ENCODE measurements around the gene TACR1.

The TACR1 gene

DNA sequence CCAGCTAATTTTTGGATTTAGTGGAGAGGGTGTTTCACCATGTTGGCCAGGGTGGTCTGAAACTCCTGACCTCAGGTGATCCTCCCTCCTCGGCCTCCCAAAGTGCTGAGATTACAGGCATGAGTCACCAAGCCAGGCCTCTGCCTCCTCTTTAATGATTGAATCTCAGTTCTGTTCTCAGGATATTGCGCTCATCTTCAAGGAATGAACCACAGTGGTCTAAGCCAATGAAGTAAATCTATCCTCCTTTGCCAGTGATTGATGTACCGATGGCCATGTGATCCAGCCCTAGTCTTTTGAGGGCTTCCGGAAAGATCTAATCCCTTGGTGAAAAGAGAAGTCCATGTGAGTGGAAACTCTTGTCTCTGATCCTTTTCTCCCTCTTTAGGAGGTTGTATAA is 192.3 kb downstream of the TACR1 start:
- DNase-seq = no peak

GRCh38 chr2:75006041-75006440 is 193.3 kb downstream of the TACR1 start:
- no peak for DNase-seq

GRCh38 chr2:75003773-75004172 is 195.5 kb downstream of the TACR1 start:
- DNase-seq = no peak

- DNase-seq = no peak
Observed at GRCh38 chr2:75003276-75003675, 196.0 kb downstream of the TACR1 start.

DNA sequence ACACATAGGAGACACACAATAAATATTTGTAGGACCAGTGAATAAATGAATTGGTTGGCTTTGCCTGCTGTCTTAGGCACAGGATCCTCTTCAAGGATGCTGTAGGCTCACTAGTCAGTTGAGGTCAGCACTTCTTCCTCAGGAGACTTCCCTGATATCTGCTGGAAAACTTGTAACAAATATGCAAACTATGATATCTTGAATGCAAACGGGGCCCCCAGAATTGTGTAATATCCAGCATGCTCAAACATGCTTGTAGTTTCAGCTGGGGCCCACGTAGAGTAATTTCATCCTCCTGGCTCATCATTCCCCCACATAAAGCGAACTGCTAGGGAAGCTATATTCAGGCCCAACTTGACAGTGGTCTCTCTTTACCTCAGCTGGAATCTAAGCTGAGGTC is 197.3 kb downstream of the TACR1 start:
- DNase-seq = no peak

GRCh38 chr2:74999468-74999867 is 199.9 kb downstream of the TACR1 start:
- no peak for DNase-seq

All from Kasumi-1 (cell line).